COLO668 (cell line): Measurements from ENCODE around the gene SERPINB10.

Source experiments
- DNase-seq: peaks from one replicate; lab custom pipeline; 2025; ENCODE audit not compliant: unreplicated experiment; lab: John Stamatoyannopoulos, UW

The SERPINB10 gene

GRCh38 chr18:63979409-63979920, 71.7 kb downstream of the SERPINB10 start:
- DNase-seq = peak; percentile 49

- DNase-seq = no peak
Measured at GRCh38 chr18:63980027-63980426, 72.3 kb downstream of the SERPINB10 start.

- no peak for DNase-seq
Measured at GRCh38 chr18:63980896-63981460, 73.2 kb downstream of the SERPINB10 start.

GRCh38 chr18:63981719-63982118, 74.0 kb downstream of the SERPINB10 start:
- DNase-seq = no peak

- no peak for DNase-seq
Measured at GRCh38 chr18:63982361-63982760, 74.6 kb downstream of the SERPINB10 start.
